Glutamatergic neuron (in vitro differentiated cells): ENCODE results near the gene N4BP2L2. TPM values are rescaled to one million over a fixed set of nuclear protein-coding genes. Genes with fewer than 3 reads are reported as not detected.
"Not testable (repeated sequence)": the region's sequence is repeated elsewhere in the genome, so short reads cannot be mapped to it uniquely, and the experiment has no call there.

ENCODE experiments used
- DNase-seq: peaks from one replicate; pipeline ENCODE4 v3.0.0; 2022
- H3K27ac Mint-ChIP-seq: one replicate; pipeline ENCODE4 v1.8.0; 2020; ENCODE audit warnings: mild to moderate bottlenecking, mixed read lengths, inconsistent platforms; ENCODE audit not compliant: unreplicated experiment
- H3K27me3 Mint-ChIP-seq: one replicate; pipeline ENCODE4 v1.8.0; 2020; ENCODE audit warnings: mild to moderate bottlenecking, moderate library complexity, mixed read lengths, inconsistent platforms; ENCODE audit not compliant: unreplicated experiment
- H3K36me3 Mint-ChIP-seq: one replicate; pipeline ENCODE4 v1.8.0; 2020; ENCODE audit warnings: mild to moderate bottlenecking, mixed read lengths, inconsistent platforms; ENCODE audit not compliant: unreplicated experiment
- H3K4me1 Mint-ChIP-seq: one replicate; pipeline ENCODE4 v1.8.0; 2020; ENCODE audit warnings: mild to moderate bottlenecking, low read depth, mixed read lengths, inconsistent platforms; ENCODE audit not compliant: unreplicated experiment
- H3K4me3 Mint-ChIP-seq: one replicate; pipeline ENCODE4 v1.8.0; 2020; ENCODE audit warnings: mild to moderate bottlenecking, mixed read lengths, inconsistent platforms; ENCODE audit not compliant: unreplicated experiment
- H3K9me3 Mint-ChIP-seq: one replicate; pipeline ENCODE4 v1.8.0; 2020; ENCODE audit warnings: mild to moderate bottlenecking, moderate library complexity, mixed read lengths, inconsistent platforms; ENCODE audit not compliant: unreplicated experiment
- total RNA-seq: library from RNA; stranded (reverse); fragmentation: NEBNext Ultra II Directional; extraction: Animal tissue kit (Norgen Biotek cat#: 25700); gene quantifications from one replicate; pipeline ENCODE4 v1.2.1, GENCODE V29; 2021; ENCODE audit not compliant: unreplicated experiment
- TF ChIP-seq, protein P1 (sequence below): fragments of 200-600 bp; sonication (generic); IDR thresholded peaks from one replicate; pipeline ENCODE4 v1.5.0; 2021; ENCODE audit not compliant: partially characterized antibody, unreplicated experiment

N4BP2L2 gene
- total RNA-seq, 1 donor from 2014 or later: 129 TPM

GRCh38 chr13:32585550-32586079 is 47.0 kb upstream of the N4BP2L2 start:
- TF ChIP-seq, protein P1, sequence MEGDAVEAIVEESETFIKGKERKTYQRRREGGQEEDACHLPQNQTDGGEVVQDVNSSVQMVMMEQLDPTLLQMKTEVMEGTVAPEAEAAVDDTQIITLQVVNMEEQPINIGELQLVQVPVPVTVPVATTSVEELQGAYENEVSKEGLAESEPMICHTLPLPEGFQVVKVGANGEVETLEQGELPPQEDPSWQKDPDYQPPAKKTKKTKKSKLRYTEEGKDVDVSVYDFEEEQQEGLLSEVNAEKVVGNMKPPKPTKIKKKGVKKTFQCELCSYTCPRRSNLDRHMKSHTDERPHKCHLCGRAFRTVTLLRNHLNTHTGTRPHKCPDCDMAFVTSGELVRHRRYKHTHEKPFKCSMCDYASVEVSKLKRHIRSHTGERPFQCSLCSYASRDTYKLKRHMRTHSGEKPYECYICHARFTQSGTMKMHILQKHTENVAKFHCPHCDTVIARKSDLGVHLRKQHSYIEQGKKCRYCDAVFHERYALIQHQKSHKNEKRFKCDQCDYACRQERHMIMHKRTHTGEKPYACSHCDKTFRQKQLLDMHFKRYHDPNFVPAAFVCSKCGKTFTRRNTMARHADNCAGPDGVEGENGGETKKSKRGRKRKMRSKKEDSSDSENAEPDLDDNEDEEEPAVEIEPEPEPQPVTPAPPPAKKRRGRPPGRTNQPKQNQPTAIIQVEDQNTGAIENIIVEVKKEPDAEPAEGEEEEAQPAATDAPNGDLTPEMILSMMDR: no peak
- no peaks in the 10 kb centered on the region for H3K36me3 Mint-ChIP-seq
- DNase-seq: peak; percentile 23
- H3K4me1 Mint-ChIP-seq: peaks cover 18% of the 10 kb centered on the region
- peak overlapping the region; percentile 93 for H3K4me3 Mint-ChIP-seq
- H3K27ac Mint-ChIP-seq: peak overlapping the region; percentile 74
- peaks cover 11% of the 10 kb centered on the region for H3K9me3 Mint-ChIP-seq
- peaks cover 10% of the 10 kb centered on the region for H3K27me3 Mint-ChIP-seq

GRCh38 chr13:32582991-32583390 is 44.4 kb upstream of the N4BP2L2 start:
- DNase-seq: no peak
- Mint-ChIP-seq H3K9me3 (peaks cover 8% of the 10 kb centered on the region), H3K4me1 (no peaks in the 10 kb centered on the region), H3K27ac (no peak overlapping the region), H3K4me3 (no peak overlapping the region), H3K36me3 (peaks cover 7% of the 10 kb centered on the region), H3K27me3 (peaks cover 10% of the 10 kb centered on the region)
- TF ChIP-seq, protein P1: no peak

GRCh38 chr13:32582281-32582680 is 43.7 kb upstream of the N4BP2L2 start:
- H3K36me3 Mint-ChIP-seq: peaks cover 10% of the 10 kb centered on the region
- H3K4me1 Mint-ChIP-seq: no peaks in the 10 kb centered on the region
- H3K27ac Mint-ChIP-seq: no peak overlapping the region
- TF ChIP-seq, protein P1: no peak
- peaks cover 9% of the 10 kb centered on the region for H3K9me3 Mint-ChIP-seq
- no peak for DNase-seq
- peaks cover 9% of the 10 kb centered on the region for H3K27me3 Mint-ChIP-seq
- H3K4me3 Mint-ChIP-seq: no peak overlapping the region

- TF ChIP-seq, protein P1: peak; percentile 52
- Mint-ChIP-seq H3K27ac (no peak overlapping the region), H3K9me3 (peaks cover 12% of the 10 kb centered on the region), H3K4me1 (no peaks in the 10 kb centered on the region), H3K27me3 (peaks cover 8% of the 10 kb centered on the region), H3K36me3 (peaks cover 15% of the 10 kb centered on the region), H3K4me3 (no peak overlapping the region)
- no peak for DNase-seq
These were observed 42.7 kb upstream of the N4BP2L2 start for GRCh38 chr13:32581177-32581786.

- DNase-seq: no peak
- TF ChIP-seq, protein P1: no peak
- peaks cover 15% of the 10 kb centered on the region for H3K36me3 Mint-ChIP-seq
- no peak overlapping the region for H3K4me3 Mint-ChIP-seq
- H3K4me1 Mint-ChIP-seq: no peaks in the 10 kb centered on the region
- peaks cover 6% of the 10 kb centered on the region for H3K9me3 Mint-ChIP-seq
- H3K27me3 Mint-ChIP-seq: peaks cover 1% of the 10 kb centered on the region
- no peak overlapping the region for H3K27ac Mint-ChIP-seq
These were observed 38.4 kb upstream of the N4BP2L2 start for GRCh38 chr13:32577032-32577431.

DNA sequence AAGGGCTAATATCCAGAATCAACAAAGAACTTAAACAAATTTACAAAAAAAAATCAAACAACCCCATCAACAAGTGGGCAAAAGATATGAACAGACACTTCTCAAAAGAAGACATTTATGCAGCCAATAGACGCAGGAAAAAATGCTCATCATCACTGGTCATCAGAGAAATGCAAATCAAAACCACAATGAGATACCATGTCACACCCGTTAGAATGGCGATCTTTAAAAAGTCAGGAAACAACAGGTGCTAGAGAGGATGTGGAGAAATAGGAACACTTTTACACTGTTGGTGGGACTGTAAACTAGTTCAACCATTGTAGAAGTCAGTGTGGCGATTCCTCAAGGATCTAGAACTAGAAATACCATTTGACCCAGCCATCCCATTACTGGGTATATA is 37.1 kb upstream of the N4BP2L2 start:
- H3K9me3 Mint-ChIP-seq, H3K4me3 Mint-ChIP-seq, DNase-seq, H3K4me1 Mint-ChIP-seq, H3K27ac Mint-ChIP-seq, H3K27me3 Mint-ChIP-seq: not testable (repeated sequence)
- peaks cover 15% of the 10 kb centered on the region for H3K36me3 Mint-ChIP-seq

DNA sequence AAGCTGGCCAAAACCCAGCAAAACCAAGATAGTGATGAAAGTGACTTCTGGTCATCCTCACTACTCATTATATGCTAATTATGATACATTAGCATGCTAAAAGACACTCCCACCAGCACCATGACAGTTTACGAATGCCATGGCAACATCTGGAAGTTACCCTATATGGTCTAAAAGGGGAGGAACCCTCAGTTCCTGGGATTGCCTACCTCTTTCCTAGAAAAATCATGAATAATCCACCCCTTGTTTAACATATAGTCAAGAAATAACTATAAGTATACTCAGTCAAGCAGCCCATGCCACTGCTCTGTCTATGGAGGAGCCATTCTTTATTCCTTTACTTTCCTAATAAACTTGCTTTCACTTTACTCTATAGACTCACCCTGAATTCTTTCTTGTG is 22.2 kb upstream of the N4BP2L2 start:
- H3K9me3 Mint-ChIP-seq, H3K27me3 Mint-ChIP-seq: not testable (repeated sequence)

More for the DNA sequence above, 22.2 kb upstream of the N4BP2L2 start:
- not testable (repeated sequence) for H3K27ac Mint-ChIP-seq, H3K36me3 Mint-ChIP-seq, H3K4me3 Mint-ChIP-seq, DNase-seq, H3K4me1 Mint-ChIP-seq
